HepG2 (cell line): ENCODE measurements around the gene SLC12A9. TPM values are rescaled to one million over a fixed set of nuclear protein-coding genes. Genes with fewer than 3 reads are reported as not detected.

ENCODE experiments used
- ARHGAP35 ChIP-seq: sonication (generic); formaldehyde crosslinking; IDR thresholded peaks from 2 replicates; pipeline ENCODE4 v1.9.0; 2022; ENCODE audit warnings: mild to moderate bottlenecking, inconsistent platforms, moderate library complexity, missing genetic modification reagents, borderline replicate concordance
- ARID3A ChIP-seq: IDR thresholded peaks from 2 replicates; pipeline ENCODE4 v1.6.1; 2012; ENCODE audit warnings: low read depth, low read length, improper control_type of control experiment
- DDIT3 ChIP-seq: sonication (generic); formaldehyde crosslinking; IDR thresholded peaks from 2 replicates; pipeline ENCODE4 v1.4.0; 2020; ENCODE audit warnings: mild to moderate bottlenecking, missing genetic modification reagents
- DNMT1 ChIP-seq: sonication (generic); formaldehyde crosslinking; IDR thresholded peaks from 2 replicates; pipeline ENCODE4 v1.5.1; 2020; ENCODE audit warnings: mild to moderate bottlenecking, missing genetic modification reagents
- EP300 ChIP-seq, 3 experiments: sonication (generic) in 1 of 3; formaldehyde crosslinking in 1 of 3; IDR thresholded peaks; 2 replicates each; pipeline versions ENCODE4 v1.5.1 to v1.6.1; 2011 to 2020; ENCODE audit warnings: low read depth in 2 of 3, low read length in 2 of 3, borderline replicate concordance in 1 of 3, improper control_type of control experiment in 1 of 3, mild to moderate bottlenecking in 1 of 3, missing genetic modification reagents in 1 of 3, moderate library complexity in 1 of 3
- HNRNPUL1 ChIP-seq: fragments of 200-400 bp; formaldehyde crosslinking; IDR thresholded peaks from 2 replicates; pipeline ENCODE4 v1.6.1; 2017; ENCODE audit warnings: low read depth, mild to moderate bottlenecking, low read length, moderate library complexity
- HOMEZ ChIP-seq: IDR thresholded peaks from 2 replicates; pipeline ENCODE4 v1.6.1; 2016; ENCODE audit warnings: low read depth
- MAFF ChIP-seq: IDR thresholded peaks from 2 replicates; pipeline ENCODE4 v1.6.1; 2011; ENCODE audit warnings: low read depth, low read length, improper control_type of control experiment
- NFYC ChIP-seq: IDR thresholded peaks from 2 replicates; pipeline ENCODE4 v1.6.1; 2016; ENCODE audit warnings: missing genetic modification reagents, missing compliant biosample characterization
- NR0B2 ChIP-seq: sonication (generic); formaldehyde crosslinking; IDR thresholded peaks from 2 replicates; pipeline ENCODE4 v1.4.0; 2020; ENCODE audit warnings: mild to moderate bottlenecking, missing genetic modification reagents
- NR2F6 ChIP-seq, 2 experiments: IDR thresholded peaks; 2 replicates each; pipeline ENCODE4 v1.6.1; 2016; ENCODE audit warnings: antibody characterized with exemption in 1 of 2, mild to moderate bottlenecking in 1 of 2
- PCBP1 ChIP-seq: fragments of 200-400 bp; formaldehyde crosslinking; IDR thresholded peaks from 2 replicates; pipeline ENCODE4 v1.6.1; 2017; ENCODE audit warnings: mild to moderate bottlenecking, low read depth, low read length, borderline replicate concordance
- RCOR2 ChIP-seq: IDR thresholded peaks from 2 replicates; pipeline ENCODE4 v1.6.1; 2016; ENCODE audit warnings: missing biosample characterization, missing genetic modification reagents
- SOX6 ChIP-seq, 2 experiments: fragments of 450-650 bp in 1 of 2; sonication (generic) in 1 of 2; formaldehyde crosslinking in 1 of 2; IDR thresholded peaks; 2 replicates each; pipeline versions ENCODE4 v1.4.0 to v1.6.1; 2017 to 2020; ENCODE audit warnings: antibody characterized with exemption in 1 of 2, mild to moderate bottlenecking in 1 of 2, missing genetic modification reagents in 1 of 2
- TEAD3 ChIP-seq: optimal IDR thresholded peaks from 2 replicates; pipeline ENCODE3; 2016; ENCODE audit warnings: borderline replicate concordance
- ZNF30 ChIP-seq: sonication (generic); formaldehyde crosslinking; IDR thresholded peaks from 2 replicates; pipeline ENCODE4 v1.5.0; 2020; ENCODE audit warnings: mild to moderate bottlenecking, missing genetic modification reagents
- ZNF484 ChIP-seq: sonication (generic); formaldehyde crosslinking; IDR thresholded peaks from 2 replicates; pipeline ENCODE4 v1.5.1; 2020; ENCODE audit warnings: mild to moderate bottlenecking, low read depth, missing genetic modification reagents, borderline replicate concordance
- ZNF512 ChIP-seq: sonication (generic); formaldehyde crosslinking; IDR thresholded peaks from 2 replicates; pipeline ENCODE4 v1.4.0; 2020; ENCODE audit warnings: mild to moderate bottlenecking, missing genetic modification reagents
- ZNF562 ChIP-seq: sonication (generic); formaldehyde crosslinking; IDR thresholded peaks from 2 replicates; pipeline ENCODE4 v1.8.0; 2022; ENCODE audit warnings: missing genetic modification reagents, borderline replicate concordance
- ZNF576 ChIP-seq: sonication (generic); formaldehyde crosslinking; IDR thresholded peaks from 2 replicates; pipeline ENCODE4 v1.4.0; 2020; ENCODE audit warnings: mild to moderate bottlenecking, missing genetic modification reagents
- ZNF773 ChIP-seq: sonication (generic); formaldehyde crosslinking; IDR thresholded peaks from 2 replicates; pipeline ENCODE4 v1.4.0; 2020; ENCODE audit warnings: missing genetic modification reagents, borderline replicate concordance
- ZNF883 ChIP-seq: sonication (generic); formaldehyde crosslinking; IDR thresholded peaks from 2 replicates; pipeline ENCODE4 v1.5.1; 2020; ENCODE audit warnings: mild to moderate bottlenecking, missing genetic modification reagents; ENCODE audit errors: not compliant biosample characterization
- polyA plus RNA-seq, 8 experiments: library from polyadenylated mRNA; depleted of rRNA in 3 of 8; stranded (reverse) in 7 of 8; unstranded in 1 of 8; fragments of >200 nt; fragmentation: Illumina TruSeq in 4 of 8; extraction: Trizol in 4 of 8; gene quantifications; 2 replicates each; pipeline versions ENCODE4 v1.2.1 to v1.2.3, GENCODE V29; 2011 to 2016; ENCODE audit warnings: low read depth in 4 of 8, missing spikeins in 1 of 8, mixed read lengths in 1 of 8; ENCODE audit not compliant: insufficient read depth in 1 of 8
- total RNA-seq, 5 experiments: library from RNA; depleted of rRNA; stranded (reverse); fragments of >200 nt; fragmentation: Illumina TruSeq; extraction: Trizol; gene quantifications; 2 replicates each; pipeline ENCODE4 v1.2.3, GENCODE V29; 2016; ENCODE audit warnings: low read depth in 1 of 5

The SLC12A9 gene
- total and polyA plus RNA-seq, 2 of the 13 experiments (the other 11 are each of a cell fraction or from before 2014, with no cell fraction given) = 8.7 to 16.6 TPM

- TF ChIP-seq PCBP1 (0 out of 2 replicates have a peak, but pooled peaks have one; percentile 70), ARID3A (no peak), TEAD3 (CRISPR knock-in tag) (peak; percentile 75), HOMEZ (CRISPR knock-in tag) (peak; percentile 67; the same call in 1 of the 2 replicates), ZNF484 (CRISPR knock-in tag) (no peak), NR0B2 (CRISPR knock-in tag) (no peak), ZNF562 (no peak), ARHGAP35 (CRISPR knock-in tag) (no peak; the same call in 1 of the 2 replicates), DDIT3 (CRISPR knock-in tag) (no peak), EP300 (IDR thresholded peaks at IDR 0.05; ENCODE audit: low read depth in 2 of 2, low read length in 2 of 2) (peak in 1 of 2 experiments; percentile 29; a peak in 1 of 4 replicates), EP300 (CRISPR knock-in tag; IDR thresholded peaks at IDR 0.05; ENCODE audit: borderline replicate concordance) (no peak), RCOR2 (no peak; the same call in 1 of the 2 replicates), ZNF773 (CRISPR knock-in tag) (no peak), ZNF30 (CRISPR knock-in tag) (peak; percentile 49; the same call in 1 of the 2 replicates), MAFF (no peak), ZNF576 (CRISPR knock-in tag) (no peak), NFYC (CRISPR knock-in tag) (peak; percentile 27; the same call in 1 of the 2 replicates), ZNF883 (CRISPR knock-in tag) (peak; percentile 72), NR2F6 (IDR thresholded peaks at IDR 0.05) (peak; percentile 14; the same call in 1 of the 2 replicates), NR2F6 (CRISPR knock-in tag; IDR thresholded peaks at IDR 0.05) (peak; percentile 70), DNMT1 (CRISPR knock-in tag) (no peak), ZNF512 (CRISPR knock-in tag) (0 out of 2 replicates have a peak, but pooled peaks have one; percentile 40), SOX6 (IDR thresholded peaks at IDR 0.05) (no peak), SOX6 (CRISPR knock-in tag; IDR thresholded peaks at IDR 0.05) (peak; percentile 66; the same call in 1 of the 2 replicates), HNRNPUL1 (no peak)
Observed at GRCh38 chr7:100874577-100875355, 22.3 kb downstream of the SLC12A9 start, which contains the start of gene SRRT (continued).
